ENCODE results near the gene NUP214. TPM values are rescaled to one million over a fixed set of nuclear protein-coding genes. Genes with fewer than 3 reads are reported as not detected.

NUP214 gene
- total and polyA plus RNA-seq, 2 of the 8 experiments (the other 6 are each of a cell fraction or from before 2014, with no cell fraction given) = 28.6 to 50.2 TPM

GRCh38 chr9:131180454-131180853, 55.1 kb downstream of the NUP214 start:
- Histone ChIP-seq H4K5ac (ENCODE audit: insufficient read length, low read depth, low read length) (no peak overlapping the region), H3K27me3 (replicated peaks in 1 of 4; ENCODE audit: control insufficient read depth in 3 of 4, extremely low read depth in 1 of 4, insufficient read depth in 3 of 4, low read length in 3 of 4) (no peaks in the 10 kb centered on the region), H3K14ac (ENCODE audit: insufficient read length) (no peak overlapping the region), H2BK5ac (ENCODE audit: low read depth, low read length) (no peak overlapping the region), H2BK12ac (ENCODE audit: low read depth, low read length) (no peak overlapping the region), H2AK5ac (ENCODE audit: low read depth, low read length) (no peak overlapping the region), H2BK20ac (ENCODE audit: low read length) (no peak overlapping the region), H3K36me3 (ENCODE audit: control insufficient read depth in 2 of 4, insufficient read depth in 4 of 4, low read length in 3 of 4) (peaks cover 10 to 25% (median 18%) of the 10 kb centered on the region in 4 experiments), H3K9ac (replicated peaks in 1 of 4; ENCODE audit: extremely low read depth in 1 of 4, low read depth in 3 of 4, low read length in 3 of 4) (no peak overlapping the region), H3K23ac (ENCODE audit: insufficient read length) (no peak overlapping the region), H3K79me2 (ENCODE audit: control insufficient read depth in 1 of 2, insufficient read depth in 2 of 2, low read length in 2 of 2) (no peaks in the 10 kb centered on the region), H3K79me1 (ENCODE audit: low read depth, low read length) (no peaks in the 10 kb centered on the region), H3K9me3 (ENCODE audit: insufficient read depth in 2 of 2, low read depth in 1 of 2, low read length in 1 of 2) (no peaks in the 10 kb centered on the region), H3K18ac (ENCODE audit: extremely low read depth, low read length) (no peak overlapping the region), H2BK15ac (ENCODE audit: low read length) (no peak overlapping the region), H3K23me2 (ENCODE audit: low read depth, low read length) (no peaks in the 10 kb centered on the region), H4K20me1 (replicated peaks in 1 of 2; ENCODE audit: control insufficient read depth in 1 of 2, insufficient read depth in 2 of 2, low read length in 2 of 2) (peaks cover 1% of the 10 kb centered on the region in 2 experiments), H4K8ac (ENCODE audit: extremely low read depth, insufficient read depth, low read length) (no peak overlapping the region), H2AFZ (ENCODE audit: low read length) (no peak overlapping the region), H3K4me3 (ENCODE audit: extremely low read depth in 1 of 4, insufficient read depth in 2 of 4, low read depth in 3 of 4, low read length in 4 of 4) (no peak overlapping the region), H3K27ac (ENCODE audit: low read depth, low read length) (no peak overlapping the region), H3K56ac (replicated peaks; ENCODE audit: insufficient read length, low read depth, low read length) (no peak overlapping the region), H2BK120ac (replicated peaks; ENCODE audit: low read depth, low read length) (no peak overlapping the region), H3K4me1 (replicated peaks in 1 of 4; ENCODE audit: control insufficient read depth in 3 of 4, insufficient read depth in 4 of 4, low read length in 3 of 4) (no peaks in the 10 kb centered on the region), H3K4ac (replicated peaks; ENCODE audit: insufficient read length, low read depth, low read length) (no peak overlapping the region), H3K4me2 (ENCODE audit: insufficient read depth in 1 of 2, low read depth in 2 of 2, low read length in 2 of 2) (no peak overlapping the region), H4K91ac (replicated peaks; ENCODE audit: insufficient read length, low read length) (no peak overlapping the region)
- TF ChIP-seq KDM1A (IDR thresholded peaks at IDR 0.05; ENCODE audit: borderline replicate concordance, low read length) (no peak), GTF2F1 (IDR thresholded peaks at IDR 0.05; ENCODE audit: borderline replicate concordance, low read depth, low read length) (no peak), MAFK (IDR thresholded peaks at IDR 0.05; ENCODE audit: low read depth, low read length) (no peak), MAX (IDR thresholded peaks at IDR 0.05) (no peak), TAF7 (optimal IDR thresholded peaks at IDR 0.05; ENCODE audit: borderline replicate concordance, low read depth, low read length) (no peak), CBX8 (IDR thresholded peaks at IDR 0.05; ENCODE audit: borderline replicate concordance, low read depth, low read length) (no peak)
- CTCF ChIA-PET (ENCODE audit: partially characterized antibody) = interaction anchor here (0.5 to 11.4 kb wide), 19 partner anchors 10 to 332 kb away, joined by 3 to 120 read pairs (median 4); partner anchors contain the start of gene PLPP7
- POLR2A ChIA-PET (ENCODE audit: partially characterized antibody) = interaction anchor here (0.7 to 1.5 kb wide), 3 partner anchors 23 to 67 kb away, joined by 3 to 4 read pairs (median 3); partner anchors contain the start of gene NUP214
- DNase-seq (ENCODE audit: low read depth in 1 of 2, low spot score in 2 of 2) (no peak), FAIRE-seq (no peak)
- 93% methylated on average over 6 of the region's 6 CpGs; no CpG with 5 or more reads in 1 of the 2 experiments for WGBS, 2 experiments (ENCODE audit: extremely low coverage in 1 of 2, insufficient coverage in 1 of 2, insufficient read length in 1 of 2, insufficient replicate concordance in 2 of 2, low coverage in 1 of 2, low lambda C conversion rate in 2 of 2, missing lambda C conversion rate in 1 of 2)

Data from H1 (cell line).